Pericardium fibroblast (primary cell): Measurements from ENCODE around the gene PCDHGC4. TPM values are rescaled to one million over a fixed set of nuclear protein-coding genes. Genes with fewer than 3 reads are reported as not detected.

Experiments used
- total RNA-seq: library from RNA; depleted of rRNA; stranded (reverse); fragments of >200 nt; gene quantifications from 2 replicates; pipeline ENCODE4 v1.2.3, GENCODE V29; 2015

The PCDHGC4 gene
- total RNA-seq, result 0.23 and 0.26 TPM in 2 replicates

DNA sequence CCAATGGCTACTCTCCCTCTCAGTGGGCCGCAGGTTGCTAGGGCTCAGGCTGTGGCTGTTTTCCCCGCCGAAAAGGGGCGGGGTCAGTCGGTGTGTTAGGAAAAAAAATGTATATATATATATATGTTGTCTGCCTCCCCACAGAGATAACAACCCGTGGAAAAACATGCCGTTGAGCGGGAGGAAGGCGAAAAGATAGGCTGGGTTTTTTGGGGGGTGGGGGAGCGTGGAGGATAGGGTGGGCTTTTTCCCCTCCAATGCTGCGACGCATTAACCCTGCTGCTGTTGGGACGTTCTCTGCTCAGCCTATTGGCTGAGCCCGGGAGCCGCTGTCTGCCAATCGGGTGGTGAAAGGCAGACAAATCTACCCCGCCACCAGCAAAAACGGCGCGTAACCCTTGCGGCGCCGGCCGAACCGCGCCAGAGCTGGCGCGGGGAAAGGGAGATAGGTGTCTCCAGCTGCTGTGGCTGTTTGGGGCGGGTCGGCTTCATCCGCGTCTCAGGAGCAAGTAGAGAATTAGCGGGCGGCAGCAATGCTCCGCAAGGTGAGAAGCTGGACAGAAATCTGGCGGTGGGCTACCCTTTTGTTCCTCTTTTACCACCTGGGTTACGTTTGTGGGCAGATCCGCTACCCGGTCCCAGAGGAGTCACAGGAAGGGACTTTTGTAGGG, at the start of gene PCDHGC4:
PCDHGC4 (plus strand) TSS at position 390 of the 671 bp plus-strand sequence; CDS start at position 534, 144 bp downstream.

DNA sequence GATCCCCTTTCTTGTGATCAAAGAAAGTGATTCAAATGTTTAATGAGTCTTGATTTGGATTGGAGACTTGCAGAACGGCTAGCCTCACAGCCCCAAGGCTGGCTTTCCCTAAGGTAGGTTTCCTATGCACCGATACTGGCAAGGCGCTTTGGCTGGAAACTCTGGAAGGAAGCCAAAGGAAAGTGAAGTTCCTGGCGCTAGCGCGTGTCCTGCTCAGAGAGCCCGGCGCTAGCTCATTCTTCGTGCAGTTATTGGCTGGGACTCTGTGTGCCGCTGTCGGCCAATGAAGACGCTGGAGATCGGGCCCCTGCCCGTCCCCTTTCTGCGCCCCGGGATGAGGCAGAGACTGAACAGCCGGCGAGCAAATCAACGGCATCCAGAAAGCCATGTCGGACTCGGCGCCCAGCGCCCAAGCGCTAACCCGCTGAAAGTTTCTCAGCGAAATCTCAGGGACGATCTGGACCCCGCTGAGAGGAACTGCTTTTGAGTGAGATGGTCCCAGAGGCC, 9.2 kb upstream of the PCDHGC4 start, which contains the start of gene PCDHGC3:
PCDHGC3 (plus strand) TSS at position 342 of the 507 bp plus-strand sequence; CDS start at position 493, 151 bp downstream.

DNA sequence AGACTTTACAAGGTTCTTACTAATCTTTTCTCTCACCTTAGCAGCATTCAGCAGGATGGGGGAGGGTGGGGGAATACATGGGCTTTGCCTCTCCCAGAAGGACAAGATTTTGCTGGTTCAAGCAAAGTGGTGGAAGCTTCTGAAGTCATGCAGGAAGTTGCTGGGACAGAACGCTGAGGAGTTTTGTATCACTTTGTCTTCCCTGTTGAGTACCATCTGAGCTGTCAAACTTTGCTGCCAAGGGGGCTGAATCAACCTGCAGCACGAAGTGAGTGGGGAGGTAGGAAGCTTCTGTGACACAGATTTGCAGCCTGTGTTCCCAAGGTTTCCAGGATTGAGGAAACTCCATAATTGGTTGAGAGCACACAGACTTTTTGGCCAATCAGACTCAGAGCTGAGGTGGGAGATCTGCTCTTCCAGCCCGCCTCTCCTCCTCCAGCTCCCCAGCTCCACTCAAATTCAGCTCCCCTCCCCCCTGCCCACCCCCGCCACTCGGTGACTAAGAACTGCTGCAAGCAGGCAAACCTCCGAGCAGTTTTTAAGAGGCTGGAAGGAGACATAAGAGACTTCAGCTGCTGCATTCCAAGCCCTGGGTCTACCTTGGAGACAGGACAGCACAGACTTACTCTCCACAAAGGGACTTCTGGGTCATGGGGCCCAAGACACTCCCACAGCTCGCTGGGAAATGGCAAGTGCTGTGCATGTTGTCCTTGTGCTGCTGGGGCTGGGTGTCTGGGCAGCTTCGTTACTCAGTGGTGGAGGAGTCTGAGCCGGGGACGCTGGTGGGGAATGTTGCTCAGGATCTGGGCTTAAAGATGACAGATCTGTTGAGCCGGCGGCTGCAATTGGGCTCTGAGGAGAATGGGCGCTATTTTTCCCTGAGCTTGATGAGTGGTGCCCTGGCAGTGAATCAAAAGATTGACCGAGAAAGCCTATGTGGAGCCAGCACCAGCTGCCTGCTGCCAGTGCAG, 4.0 kb downstream of the PCDHGC4 start, which contains the start of gene PCDHGC5:
PCDHGC5 (plus strand) TSS at position 491 of the 971 bp plus-strand sequence; CDS start at position 651, 160 bp downstream.

Other genes starting within 250 kb of the PCDHGC4 start
- gene PCDHB15, start 239.6 kb upstream of the PCDHGC4 start, total RNA-seq, result under 0.01 and 0.12 TPM in 2 replicates
- not detected in 2 replicates for gene SLC25A2, start 181.0 kb upstream of the PCDHGC4 start, total RNA-seq
- gene TAF7, start 164.2 kb upstream of the PCDHGC4 start, total RNA-seq, result 34.3 and 45.5 TPM in 2 replicates
- 0.35 and 0.85 TPM in 2 replicates for gene PCDHGA1, start 154.5 kb upstream of the PCDHGC4 start, total RNA-seq
- gene PCDHGA2, start 146.3 kb upstream of the PCDHGC4 start, total RNA-seq, result 2.2 and 3.5 TPM in 2 replicates
- gene PCDHGA3, start 141.2 kb upstream of the PCDHGC4 start, total RNA-seq, result 1.8 and 4.4 TPM in 2 replicates
- 0.82 and 0.94 TPM in 2 replicates for gene PCDHGB1, start 134.9 kb upstream of the PCDHGC4 start, total RNA-seq
- 2.8 and 3.9 TPM in 2 replicates for gene PCDHGA4, start 130.0 kb upstream of the PCDHGC4 start, total RNA-seq
- gene PCDHGB2, start 125.0 kb upstream of the PCDHGC4 start, total RNA-seq, result 0.77 and 3.3 TPM in 2 replicates
- gene PCDHGA5, start 120.9 kb upstream of the PCDHGC4 start, total RNA-seq, result 0.68 and 2.1 TPM in 2 replicates
- gene PCDHGB3, start 114.8 kb upstream of the PCDHGC4 start, total RNA-seq, result 0.58 and 1.8 TPM in 2 replicates
- gene PCDHGA6, start 111.1 kb upstream of the PCDHGC4 start, total RNA-seq, result 3.7 and 4.3 TPM in 2 replicates
- 4.4 and 5.1 TPM in 2 replicates for gene PCDHGA7, start 102.3 kb upstream of the PCDHGC4 start, total RNA-seq
- 11.6 and 12.8 TPM in 2 replicates for gene PCDHGB4, start 97.3 kb upstream of the PCDHGC4 start, total RNA-seq
- 0.70 and 1.4 TPM in 2 replicates for gene PCDHGA8, start 92.4 kb upstream of the PCDHGC4 start, total RNA-seq
- gene PCDHGB5, start 87.1 kb upstream of the PCDHGC4 start, total RNA-seq, result 19.2 and 23.3 TPM in 2 replicates
- 1.4 and 2.5 TPM in 2 replicates for gene PCDHGA9, start 82.3 kb upstream of the PCDHGC4 start, total RNA-seq
- 0.93 and 1.4 TPM in 2 replicates for gene PCDHGB6, start 77.0 kb upstream of the PCDHGC4 start, total RNA-seq
- 6.9 and 8.6 TPM in 2 replicates for gene PCDHGA10, start 72.0 kb upstream of the PCDHGC4 start, total RNA-seq
- 8.3 and 12.5 TPM in 2 replicates for gene PCDHGB7, start 67.4 kb upstream of the PCDHGC4 start, total RNA-seq
- gene PCDHGA11, start 64.0 kb upstream of the PCDHGC4 start, total RNA-seq, result 11.7 and 12.9 TPM in 2 replicates
- 18.8 and 27.2 TPM in 2 replicates for gene PCDHGA12, start 54.5 kb upstream of the PCDHGC4 start, total RNA-seq
- gene PCDHGC3, start 9.1 kb upstream of the PCDHGC4 start, total RNA-seq, result 55.5 and 77.5 TPM in 2 replicates
- 0.43 and 0.58 TPM in 2 replicates for gene PCDHGC5, start 4.1 kb downstream of the PCDHGC4 start, total RNA-seq
- 20.5 and 27.1 TPM in 2 replicates for gene DIAPH1, start 134.0 kb downstream of the PCDHGC4 start, total RNA-seq
- 39.7 and 53.9 TPM in 2 replicates for gene HDAC3, start 151.8 kb downstream of the PCDHGC4 start, total RNA-seq
- gene RELL2, start 152.0 kb downstream of the PCDHGC4 start, total RNA-seq, result 3.5 and 4.4 TPM in 2 replicates
- 19.7 and 23.1 TPM in 2 replicates for gene FCHSD1, start 166.4 kb downstream of the PCDHGC4 start, total RNA-seq
- gene ARAP3, start 197.2 kb downstream of the PCDHGC4 start, total RNA-seq, result 8.3 and 9.5 TPM in 2 replicates